NT2/D1 (cell line): ENCODE measurements around the gene EMID1.

Source experiments
- SUZ12 ChIP-seq: IDR thresholded peaks from 2 replicates; pipeline ENCODE4 v1.6.1; 2011; ENCODE audit not compliant: insufficient read length, insufficient read depth; ENCODE audit errors: extremely low read depth
- YY1 ChIP-seq: IDR thresholded peaks from 2 replicates; pipeline ENCODE4 v1.6.1; 2011; ENCODE audit not compliant: insufficient read length, insufficient read depth
- ZNF274 ChIP-seq: IDR thresholded peaks from 2 replicates; pipeline ENCODE4 v1.6.1; 2011; ENCODE audit warnings: mild to moderate bottlenecking, low read depth, low read length

DNA sequence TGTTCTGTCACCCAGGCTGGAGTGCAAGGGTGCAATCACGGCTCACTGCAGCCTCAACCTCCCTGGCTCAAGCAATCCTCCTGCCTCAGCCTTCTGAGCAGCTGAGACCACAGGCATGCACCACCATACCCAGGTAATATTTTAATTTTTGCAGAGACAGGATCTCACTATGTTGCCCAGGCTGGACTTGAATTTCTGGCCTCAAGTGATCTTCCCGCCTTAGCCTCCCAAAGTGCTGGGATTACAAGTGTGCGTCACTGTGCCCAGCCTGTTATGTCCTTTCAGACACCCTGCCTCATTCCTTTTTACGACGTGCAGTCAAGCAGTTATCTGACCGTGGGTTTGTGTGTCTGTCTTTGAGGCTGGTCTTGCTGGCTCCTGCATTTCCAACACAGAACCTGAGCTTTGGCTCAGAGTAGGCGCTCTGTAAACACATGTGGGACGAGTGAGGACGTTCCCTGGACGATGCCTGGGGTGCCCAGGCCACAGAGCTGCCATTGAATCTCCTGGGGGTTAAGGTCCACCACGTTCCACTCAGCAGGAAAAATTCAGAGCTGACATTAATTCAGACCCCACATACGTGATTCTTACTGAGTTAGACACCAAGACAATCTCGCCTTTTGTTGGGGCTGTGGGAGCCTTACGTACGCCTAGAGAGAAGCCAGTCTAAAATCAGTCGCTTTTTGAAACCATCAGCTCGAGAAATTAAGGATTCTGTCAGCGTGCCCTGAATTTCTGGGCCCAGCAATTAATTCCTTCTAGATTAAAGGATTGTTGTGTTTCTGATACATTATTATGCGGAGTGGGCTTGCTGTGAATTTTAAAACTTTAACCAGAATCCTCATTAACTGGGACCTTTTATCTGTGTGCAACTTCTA, 21.5 kb upstream of the EMID1 start:
- no peak for TF ChIP-seq YY1
- TF ChIP-seq SUZ12 = no peak
- TF ChIP-seq ZNF274 = no peak
